IMR-90 (cell line): ENCODE results near the gene DMRT2. TPM values are rescaled to one million over a fixed set of nuclear protein-coding genes. Genes with fewer than 3 reads are reported as not detected.

Source experiments
- ATAC-seq: fragments of 200-7000 bp; cut with Tn5 transposase; 2 replicates; pipeline ENCODE4 v1.9.1; 2020; ENCODE audit warnings: low read depth, mild to moderate bottlenecking, moderate library complexity
- BruUV-seq: library from RNA; stranded (reverse); fragments of 400-500 nt; replicated peaks from 2 replicates; lab custom pipeline; 2021; lab: Mats Ljungman, UMichigan
- CTCF ChIA-PET: fragments of 300-600 bp; formaldehyde crosslinking; extraction: SDS; loops from one replicate; lab custom pipeline; 2021; ENCODE audit warnings: antibody characterized with exemption; lab: Yijun Ruan, JAX
- POLR2A ChIA-PET: fragments of 300-600 bp; sonication (Branson Sonifier 250); formaldehyde crosslinking; loops from one replicate; lab custom pipeline; 2022; ENCODE audit warnings: antibody characterized with exemption; ENCODE audit not compliant: unreplicated experiment; lab: Charles Lee
- DNase-seq: peaks from one replicate; pipeline ENCODE4 v3.0.0; 2013
- H2AFZ ChIP-seq: replicated peaks from 2 replicates; pipeline ENCODE3; 2013; ENCODE audit warnings: low read length, mild to moderate bottlenecking; ENCODE audit not compliant: poor library complexity
- H2AK5ac ChIP-seq: 2 replicates; pipeline ENCODE4 v1.6.1; 2013; ENCODE audit warnings: low read depth, low read length, inconsistent platforms
- H2AK9ac ChIP-seq: replicated peaks from 2 replicates; pipeline ENCODE3; 2013; ENCODE audit warnings: mild to moderate bottlenecking, low read depth, low read length, moderate library complexity; ENCODE audit not compliant: poor library complexity
- H2BK120ac ChIP-seq: 2 replicates; pipeline ENCODE4 v1.6.1; 2013; ENCODE audit warnings: low read depth, low read length, inconsistent platforms
- H2BK15ac ChIP-seq: 3 replicates; pipeline ENCODE4 v1.6.1; 2013; ENCODE audit warnings: low read depth, low read length, inconsistent platforms
- H2BK20ac ChIP-seq: 2 replicates; pipeline ENCODE4 v1.6.1; 2013; ENCODE audit warnings: low read depth, mild to moderate bottlenecking, inconsistent platforms, low read length, moderate library complexity
- H2BK5ac ChIP-seq: 2 replicates; pipeline ENCODE4 v1.6.1; 2013; ENCODE audit warnings: mild to moderate bottlenecking, low read depth, low read length, inconsistent platforms; ENCODE audit not compliant: poor library complexity, severe bottlenecking
- H3K14ac ChIP-seq: replicated peaks from 2 replicates; pipeline ENCODE4 v1.6.1; 2013; ENCODE audit warnings: low read depth, low read length, inconsistent platforms
- H3K18ac ChIP-seq: 2 replicates; pipeline ENCODE4 v1.6.1; 2013; ENCODE audit warnings: low read depth, low read length, control low read depth
- H3K23ac ChIP-seq: 2 replicates; pipeline ENCODE4 v1.6.1; 2013; ENCODE audit warnings: low read depth, low read length, inconsistent platforms
- H3K27ac ChIP-seq: 2 replicates; pipeline ENCODE4 v1.5.1; 2013; ENCODE audit warnings: mild to moderate bottlenecking, control low read depth, low read length; ENCODE audit not compliant: insufficient read depth
- H3K27me3 ChIP-seq: 2 replicates; pipeline ENCODE4 v1.6.1; 2013; ENCODE audit warnings: low read length; ENCODE audit not compliant: control insufficient read depth, insufficient read depth
- H3K36me3 ChIP-seq: 2 replicates; pipeline ENCODE4 v1.6.1; 2013; ENCODE audit warnings: low read length, mixed read lengths; ENCODE audit not compliant: control insufficient read depth, insufficient read depth
- H3K4ac ChIP-seq: 2 replicates; pipeline ENCODE4 v1.6.1; 2013; ENCODE audit warnings: low read depth, low read length, inconsistent platforms
- H3K4me1 ChIP-seq: 2 replicates; pipeline ENCODE4 v1.6.1; 2013; ENCODE audit warnings: low read length, mixed read lengths; ENCODE audit not compliant: control insufficient read depth, insufficient read depth
- H3K4me2 ChIP-seq: 2 replicates; pipeline ENCODE4 v1.6.1; 2013; ENCODE audit warnings: low read depth, mild to moderate bottlenecking, control low read depth, low read length, moderate library complexity
- H3K4me3 ChIP-seq: 2 replicates; pipeline ENCODE4 v1.5.1; 2013; ENCODE audit warnings: low read depth, mild to moderate bottlenecking, control low read depth, low read length, moderate library complexity; ENCODE audit not compliant: insufficient read depth
- H3K56ac ChIP-seq: 2 replicates; pipeline ENCODE4 v1.6.1; 2013; ENCODE audit warnings: low read length, inconsistent platforms; ENCODE audit not compliant: insufficient read depth; ENCODE audit errors: extremely low read depth
- H3K79me1 ChIP-seq, 2 experiments: 2 replicates each; pipeline ENCODE4 v1.6.1; 2013; ENCODE audit warnings: low read length in 2 of 2, inconsistent platforms in 1 of 2, low read depth in 1 of 2
- H3K9ac ChIP-seq: 2 replicates; pipeline ENCODE4 v1.6.1; 2013; ENCODE audit warnings: low read depth, low read length, control low read depth
- H3K9me1 ChIP-seq: 2 replicates; pipeline ENCODE4 v1.6.1; 2013; ENCODE audit warnings: low read length, inconsistent platforms; ENCODE audit not compliant: insufficient read depth
- H3K9me3 ChIP-seq: 2 replicates; pipeline ENCODE4 v1.6.1; 2013; ENCODE audit warnings: low read length; ENCODE audit not compliant: control insufficient read depth, insufficient read depth
- H4K20me1 ChIP-seq: 2 replicates; pipeline ENCODE4 v1.6.1; 2013; ENCODE audit warnings: low read length, inconsistent platforms; ENCODE audit not compliant: insufficient read depth
- H4K5ac ChIP-seq: 2 replicates; pipeline ENCODE4 v1.6.1; 2013; ENCODE audit warnings: mild to moderate bottlenecking, low read depth, low read length, control low read depth
- H4K8ac ChIP-seq, 2 experiments: 2 replicates each; pipeline ENCODE4 v1.6.1; 2013; ENCODE audit warnings: low read depth in 2 of 2, low read length in 2 of 2, control low read depth in 1 of 2, inconsistent platforms in 1 of 2
- H4K91ac ChIP-seq: 2 replicates; pipeline ENCODE4 v1.6.1; 2013; ENCODE audit warnings: low read depth, low read length, inconsistent platforms; ENCODE audit not compliant: insufficient read depth
- BHLHE40 ChIP-seq: fragments of 150-350 bp; IDR thresholded peaks from 2 replicates; pipeline ENCODE4 v1.6.1; 2016; ENCODE audit warnings: mild to moderate bottlenecking, low read depth, low read length
- CEBPB ChIP-seq: IDR thresholded peaks from 2 replicates; pipeline ENCODE4 v1.6.1; 2012; ENCODE audit warnings: low read depth, low read length, improper control_type of control experiment
- CHD1 ChIP-seq: IDR thresholded peaks from 2 replicates; pipeline ENCODE4 v1.6.1; 2012; ENCODE audit warnings: low read depth, low read length, improper control_type of control experiment
- FOS ChIP-seq: fragments of 150-350 bp; IDR thresholded peaks from 2 replicates; pipeline ENCODE4 v1.6.1; 2016; ENCODE audit warnings: low read depth, low read length
- MAZ ChIP-seq: IDR thresholded peaks from 2 replicates; pipeline ENCODE4 v1.6.1; 2012; ENCODE audit warnings: low read depth, mild to moderate bottlenecking, low read length, improper control_type of control experiment, moderate library complexity, borderline replicate concordance
- MXI1 ChIP-seq: IDR thresholded peaks from 2 replicates; pipeline ENCODE4 v1.6.1; 2012; ENCODE audit warnings: low read depth, mild to moderate bottlenecking, low read length, moderate library complexity, borderline replicate concordance
- NFE2L2 ChIP-seq: fragments of 150-350 bp; IDR thresholded peaks from 2 replicates; pipeline ENCODE4 v1.6.1; 2016; ENCODE audit warnings: low read depth, mild to moderate bottlenecking, low read length
- POLR2A ChIP-seq: IDR thresholded peaks from 2 replicates; pipeline ENCODE4 v1.6.1; 2012; ENCODE audit warnings: mild to moderate bottlenecking, low read depth, low read length
- RAD21 ChIP-seq: IDR thresholded peaks from 2 replicates; pipeline ENCODE4 v1.6.1; 2012; ENCODE audit warnings: low read length, improper control_type of control experiment
- RCOR1 ChIP-seq: IDR thresholded peaks from 2 replicates; pipeline ENCODE4 v1.6.1; 2012; ENCODE audit warnings: mild to moderate bottlenecking, low read length, improper control_type of control experiment; ENCODE audit not compliant: insufficient replicate concordance
- RFX5 ChIP-seq: IDR thresholded peaks from 2 replicates; pipeline ENCODE4 v1.8.0; 2012; ENCODE audit warnings: low read depth, mild to moderate bottlenecking, low read length, moderate library complexity
- SMC3 ChIP-seq: fragments of 150-350 bp; IDR thresholded peaks from 2 replicates; pipeline ENCODE4 v1.6.1; 2016; ENCODE audit warnings: low read depth, mild to moderate bottlenecking, antibody characterized with exemption, low read length, moderate library complexity
- WGBS, 2 experiments: methylation state at CpG; one replicate each; pipeline versions ENCODE4 v1.1.5 to v1.1.7; 2013; ENCODE audit warnings: missing lambda C conversion rate in 2 of 2; ENCODE audit not compliant: insufficient read length in 1 of 2; ENCODE audit errors: extremely low coverage in 2 of 2; 5-methylcytosine and 5-hydroxymethylcytosine counted together
- dilution Hi-C: fragments of 300-500 bp; cut with HindIII; formaldehyde crosslinking; loops from one replicate; pipeline ENCODE4 v1.14.3; 2018; ENCODE audit warnings: low sequenced_read_pairs; ENCODE audit not compliant: unreplicated experiment
- in situ Hi-C: fragments of 300-500 bp; cut with MboI; formaldehyde crosslinking; loops from 3 replicates; pipeline ENCODE4 v1.14.3; 2019; ENCODE audit warnings: low sequenced_read_pairs, inconsistent platforms, mixed read lengths
- intact Hi-C: fragments of 100-400 bp; cut with micrococcal nuclease; formaldehyde crosslinking; loops from 2 replicates; pipeline ENCODE4 v1.10.0; 2022
- polyA plus RNA-seq, 3 experiments: library from polyadenylated mRNA; depleted of rRNA; stranded (reverse); fragments of >200 nt; gene quantifications; 2 replicates each; pipeline ENCODE4 v1.2.3, GENCODE V29; 2012; ENCODE audit warnings: low replicate concordance in 1 of 3
- total RNA-seq: library from RNA; depleted of rRNA; stranded (reverse); fragments of >200 nt; gene quantifications from 2 replicates; pipeline ENCODE4 v1.2.3, GENCODE V29; 2012
- TF ChIP-seq, protein P1 (sequence below): fragments of 150-350 bp; IDR thresholded peaks from 2 replicates; pipeline ENCODE4 v1.6.1; 2017; ENCODE audit warnings: mild to moderate bottlenecking, antibody characterized with exemption, low read length, low read depth
- TF ChIP-seq, protein P2 (sequence below): fragments of 150-350 bp; IDR thresholded peaks from 2 replicates; pipeline ENCODE4 v1.6.1; 2016; ENCODE audit warnings: low read depth, mild to moderate bottlenecking, low read length, moderate library complexity, borderline replicate concordance

DMRT2 gene
- total and polyA plus RNA-seq, 2 of the 4 experiments (the other 2 are of a cell fraction): not detected

DNA sequence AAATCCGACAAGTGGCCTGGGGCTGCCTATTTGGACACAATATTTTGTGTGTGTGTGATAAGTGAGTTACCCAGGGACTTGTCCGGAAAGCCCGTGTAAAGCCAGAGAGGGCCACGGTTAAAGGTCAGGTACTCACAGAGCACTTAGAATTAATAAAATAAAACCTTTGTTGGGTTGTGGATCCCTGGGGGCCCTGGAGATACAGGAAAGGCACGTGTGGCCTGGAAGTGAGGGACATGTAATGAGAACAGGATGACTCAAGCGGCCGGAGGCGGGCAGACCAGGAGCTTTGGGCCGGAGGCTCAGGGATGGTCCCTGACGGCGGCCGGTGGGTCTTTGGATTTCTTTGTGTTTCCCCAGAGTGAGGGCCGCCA is 1.0 kb downstream of the DMRT2 start:
- H3K79me1 ChIP-seq: no peaks in the 10 kb centered on the region
- H4K20me1 ChIP-seq: no peaks in the 10 kb centered on the region
- no peak overlapping the region for H2AK5ac ChIP-seq
- TF ChIP-seq RCOR1: no peak
- TF ChIP-seq CEBPB: no peak
- TF ChIP-seq CHD1: no peak
- TF ChIP-seq NFE2L2: no peak
- TF ChIP-seq, protein P1, sequence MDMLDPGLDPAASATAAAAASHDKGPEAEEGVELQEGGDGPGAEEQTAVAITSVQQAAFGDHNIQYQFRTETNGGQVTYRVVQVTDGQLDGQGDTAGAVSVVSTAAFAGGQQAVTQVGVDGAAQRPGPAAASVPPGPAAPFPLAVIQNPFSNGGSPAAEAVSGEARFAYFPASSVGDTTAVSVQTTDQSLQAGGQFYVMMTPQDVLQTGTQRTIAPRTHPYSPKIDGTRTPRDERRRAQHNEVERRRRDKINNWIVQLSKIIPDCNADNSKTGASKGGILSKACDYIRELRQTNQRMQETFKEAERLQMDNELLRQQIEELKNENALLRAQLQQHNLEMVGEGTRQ: no peak
- TF ChIP-seq RAD21: no peak
- TF ChIP-seq POLR2A: no peak
- no peak for TF ChIP-seq FOS
- no peak for TF ChIP-seq BHLHE40
- TF ChIP-seq MXI1: no peak
- TF ChIP-seq MAZ: no peak
- no peak for TF ChIP-seq RFX5
- TF ChIP-seq, protein P2, sequence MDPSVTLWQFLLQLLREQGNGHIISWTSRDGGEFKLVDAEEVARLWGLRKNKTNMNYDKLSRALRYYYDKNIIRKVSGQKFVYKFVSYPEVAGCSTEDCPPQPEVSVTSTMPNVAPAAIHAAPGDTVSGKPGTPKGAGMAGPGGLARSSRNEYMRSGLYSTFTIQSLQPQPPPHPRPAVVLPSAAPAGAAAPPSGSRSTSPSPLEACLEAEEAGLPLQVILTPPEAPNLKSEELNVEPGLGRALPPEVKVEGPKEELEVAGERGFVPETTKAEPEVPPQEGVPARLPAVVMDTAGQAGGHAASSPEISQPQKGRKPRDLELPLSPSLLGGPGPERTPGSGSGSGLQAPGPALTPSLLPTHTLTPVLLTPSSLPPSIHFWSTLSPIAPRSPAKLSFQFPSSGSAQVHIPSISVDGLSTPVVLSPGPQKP: no peak
- TF ChIP-seq SMC3: no peak
- no peaks in the 10 kb centered on the region for H3K4me1 ChIP-seq
- no peak overlapping the region for H2BK15ac ChIP-seq
- in situ Hi-C loops (no loop called here), intact Hi-C loops (no loop called here), dilution Hi-C loops (no loop called here)
- no peak for ATAC-seq
- no peak overlapping the region for H2AK9ac ChIP-seq
- H4K8ac ChIP-seq: no peak overlapping the region
- no peak overlapping the region for H3K27ac ChIP-seq
- H3K9ac ChIP-seq: no peak overlapping the region
- no peak overlapping the region for H2BK20ac ChIP-seq
- ChIA-PET CTCF (no interaction called here), POLR2A (no interaction called here)
- no peaks in the 10 kb centered on the region for H3K36me3 ChIP-seq
- H3K23ac ChIP-seq: no peak overlapping the region
- H3K4ac ChIP-seq: no peak overlapping the region
- H3K56ac ChIP-seq: no peak overlapping the region
- WGBS, 2 experiments: 17% methylated on average over 3 of the region's 13 CpGs; no CpG with 5 or more reads in 1 of the 2 experiments
- peaks cover 76% of the 10 kb centered on the region for H3K27me3 ChIP-seq
- BruUV-seq: no TSS peak
- H2BK5ac ChIP-seq: no peak overlapping the region
- H4K91ac ChIP-seq: no peak overlapping the region
- H4K5ac ChIP-seq: no peak overlapping the region
- H3K4me3 ChIP-seq: no peak overlapping the region
- H3K4me2 ChIP-seq: no peak overlapping the region
- H3K18ac ChIP-seq: no peak overlapping the region
- peaks cover 17% of the 10 kb centered on the region; the same call in 1 of the 2 replicates for H3K9me3 ChIP-seq
- H2BK120ac ChIP-seq: no peak overlapping the region
- H2AFZ ChIP-seq: no peak overlapping the region
- no peak overlapping the region for H3K14ac ChIP-seq
- DNase-seq: no peak
- H3K9me1 ChIP-seq: no peaks in the 10 kb centered on the region
